T-helper 2 cell treated with Interferon-gamma antibody and Interleukin-4, amounts not matched to agents 5 μg/mL and 100 μg/mL, for 36 hours (primary cell): ENCODE results near the gene GK.
"Not testable (repeated sequence)": the region's sequence is repeated elsewhere in the genome, so short reads cannot be mapped to it uniquely, and the experiment has no call there.

Experiments used
- DNase-seq: peaks from one replicate; pipeline ENCODE4 v3.0.0; 2021; ENCODE audit warnings: low spot score
- H3K27ac Mint-ChIP-seq: one replicate; pipeline ENCODE4 v1.8.0; 2021; ENCODE audit warnings: mild to moderate bottlenecking, mixed read lengths
- H3K27me3 Mint-ChIP-seq: one replicate; pipeline ENCODE4 v1.8.0; 2021; ENCODE audit warnings: low read depth, mixed read lengths
- H3K36me3 Mint-ChIP-seq: one replicate; pipeline ENCODE4 v1.8.0; 2021; ENCODE audit warnings: low read depth, mixed read lengths
- H3K4me1 Mint-ChIP-seq: one replicate; pipeline ENCODE4 v1.8.0; 2021; ENCODE audit warnings: low read depth, mixed read lengths
- H3K4me3 Mint-ChIP-seq: one replicate; pipeline ENCODE4 v1.8.0; 2022; ENCODE audit warnings: mild to moderate bottlenecking, moderate library complexity, mixed read lengths
- H3K9me3 Mint-ChIP-seq: one replicate; pipeline ENCODE4 v1.8.0; 2021; ENCODE audit warnings: mixed read lengths

The GK gene

DNA sequence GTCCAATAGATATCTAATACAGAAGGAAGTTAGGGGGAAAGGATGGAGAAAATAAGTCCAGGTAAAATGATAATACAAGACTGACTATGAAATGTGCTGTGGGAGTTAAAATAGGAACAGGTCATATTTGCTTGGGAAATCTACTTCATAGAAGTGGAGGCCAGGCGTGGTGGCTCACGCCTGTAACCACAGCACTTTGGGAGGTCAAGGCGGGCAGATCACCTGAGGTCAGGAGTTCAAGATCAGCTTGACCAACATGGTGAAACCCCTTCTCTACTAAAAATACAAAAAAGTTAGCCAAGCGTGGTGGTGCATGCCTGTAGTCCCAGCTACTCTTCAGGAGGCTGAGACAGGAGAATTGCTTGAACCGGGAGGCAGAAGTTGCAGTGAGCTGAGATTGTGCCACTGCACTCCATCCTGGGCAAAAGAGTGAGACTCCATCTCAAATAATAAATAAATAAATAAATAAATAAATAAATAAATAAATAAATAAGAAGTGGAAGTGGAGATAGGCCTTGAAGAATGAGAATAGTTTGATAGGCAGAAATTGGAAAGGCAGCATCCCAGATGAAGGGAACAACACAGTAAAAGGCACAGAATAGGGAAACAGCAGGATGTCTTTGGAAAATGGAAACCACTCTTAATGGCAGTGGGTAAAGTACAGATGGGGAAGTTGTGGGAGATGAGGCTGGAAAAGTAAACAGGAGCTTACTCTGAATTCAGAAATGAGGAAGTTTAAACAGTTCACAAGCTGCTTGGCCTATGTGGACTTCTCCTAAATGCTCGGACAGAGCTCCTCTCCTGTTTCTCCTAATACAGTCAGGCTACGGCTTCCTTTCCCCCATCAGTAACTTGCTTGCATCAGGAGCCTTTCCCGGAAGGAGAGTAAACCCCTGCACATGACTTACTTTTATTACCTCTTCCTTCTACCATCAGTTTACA, 15.1 kb upstream of the GK start:
- no peaks in the 10 kb centered on the region for H3K36me3 Mint-ChIP-seq
- H3K9me3 Mint-ChIP-seq: no peaks in the 10 kb centered on the region
- H3K4me1 Mint-ChIP-seq: peaks cover 4% of the 10 kb centered on the region
- DNase-seq: no peak
- no peaks in the 10 kb centered on the region for H3K27me3 Mint-ChIP-seq
- H3K27ac Mint-ChIP-seq: no peak overlapping the region
- no peak overlapping the region for H3K4me3 Mint-ChIP-seq

DNA sequence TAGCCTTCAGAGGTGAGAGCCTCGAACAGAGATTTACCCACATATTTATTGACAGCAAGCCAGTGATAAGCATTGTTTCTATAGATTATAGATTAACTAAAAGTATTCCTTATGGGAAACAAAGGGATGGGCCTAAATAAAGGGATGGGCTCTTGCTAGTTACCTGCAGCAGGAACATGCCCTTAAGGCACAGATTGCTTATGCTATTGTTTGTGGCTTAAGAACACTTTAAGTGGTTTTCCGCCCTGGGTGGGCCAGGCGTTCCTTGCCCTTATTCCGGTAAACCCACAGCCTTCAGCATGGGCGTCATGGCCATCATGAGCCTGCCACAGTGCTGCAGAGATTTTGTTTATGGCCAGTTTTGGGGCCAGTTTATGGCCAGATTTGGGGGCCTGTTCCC, 13.5 kb upstream of the GK start:
- H3K27me3 Mint-ChIP-seq, DNase-seq, H3K9me3 Mint-ChIP-seq, H3K27ac Mint-ChIP-seq, H3K4me3 Mint-ChIP-seq, H3K4me1 Mint-ChIP-seq, H3K36me3 Mint-ChIP-seq: not testable (repeated sequence)

DNA sequence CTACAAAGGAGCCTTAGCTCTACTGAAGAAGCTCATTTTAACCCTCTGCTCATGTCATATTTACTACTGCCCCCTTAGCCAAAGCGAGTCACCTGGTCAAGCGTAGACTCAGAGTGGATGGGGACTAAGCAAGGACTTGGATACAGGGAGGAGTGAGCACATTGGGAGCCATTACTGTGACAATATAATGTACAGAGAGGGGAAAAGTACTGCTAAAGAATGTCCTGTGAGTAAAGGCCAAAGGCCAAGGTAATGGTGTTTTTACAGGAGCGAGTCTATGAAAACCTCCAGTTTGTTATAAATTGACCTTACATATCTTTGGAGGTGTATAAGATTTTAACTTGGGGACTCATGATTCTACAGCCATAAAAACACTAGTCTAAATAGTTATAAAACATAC, 10.6 kb upstream of the GK start:
- no peaks in the 10 kb centered on the region for H3K9me3 Mint-ChIP-seq
- DNase-seq: no peak
- H3K4me1 Mint-ChIP-seq: peaks cover 4% of the 10 kb centered on the region
- no peak overlapping the region for H3K4me3 Mint-ChIP-seq
- no peaks in the 10 kb centered on the region for H3K27me3 Mint-ChIP-seq
- no peak overlapping the region for H3K27ac Mint-ChIP-seq
- no peaks in the 10 kb centered on the region for H3K36me3 Mint-ChIP-seq

DNA sequence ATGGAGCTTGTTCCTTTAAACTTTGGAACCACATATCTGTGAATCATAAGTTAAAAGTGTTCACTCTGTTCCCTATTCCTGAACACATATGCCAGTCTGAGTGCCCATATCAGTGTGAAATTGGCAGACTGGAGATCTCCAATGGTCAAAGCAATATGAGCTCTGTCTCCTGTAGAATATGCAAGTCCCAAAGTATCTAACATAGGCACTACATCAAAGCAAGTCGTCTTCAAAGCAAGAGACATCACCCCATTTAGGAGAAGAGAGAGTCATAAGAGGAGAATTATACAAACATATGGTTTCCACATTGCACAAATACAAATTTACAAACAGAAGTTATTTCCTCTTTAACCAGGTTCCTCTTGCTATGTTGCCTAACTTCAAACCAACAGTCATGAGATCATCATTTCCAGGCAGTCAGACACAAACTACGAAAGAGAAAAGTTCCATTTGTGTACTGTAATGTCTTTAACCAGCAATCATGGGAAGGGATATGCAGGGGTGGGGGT, 9.9 kb upstream of the GK start:
- Mint-ChIP-seq H3K4me1 (peaks cover 4% of the 10 kb centered on the region), H3K27ac (no peak overlapping the region), H3K36me3 (no peaks in the 10 kb centered on the region), H3K4me3 (no peak overlapping the region), H3K27me3 (no peaks in the 10 kb centered on the region), H3K9me3 (no peaks in the 10 kb centered on the region)
- no peak for DNase-seq

DNA sequence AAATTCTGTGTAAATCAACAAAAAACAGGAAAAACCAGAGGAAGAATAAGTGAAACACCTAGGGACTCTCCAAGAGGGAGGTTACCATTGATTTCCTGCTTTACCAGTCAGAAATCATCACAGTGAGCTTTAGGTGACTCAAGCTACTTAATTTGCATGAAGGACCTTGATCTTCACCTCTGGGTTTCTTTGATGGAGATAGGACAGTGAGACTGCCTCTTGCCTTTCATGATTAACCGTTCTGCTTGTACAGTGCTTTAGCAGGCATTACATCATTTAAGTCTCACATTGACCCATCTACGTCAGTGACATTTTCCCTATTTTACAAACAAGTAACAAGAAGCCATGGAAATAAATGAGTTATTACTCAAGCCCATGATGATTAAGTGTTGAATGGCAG, 3.4 kb upstream of the GK start:
- Mint-ChIP-seq H3K27ac (peak overlapping the region; percentile 75), H3K4me3 (peak overlapping the region; percentile 34), H3K36me3 (peaks cover 2% of the 10 kb centered on the region), H3K9me3 (no peaks in the 10 kb centered on the region), H3K4me1 (peaks cover 22% of the 10 kb centered on the region), H3K27me3 (no peaks in the 10 kb centered on the region)
- DNase-seq: peak; percentile 41

DNA sequence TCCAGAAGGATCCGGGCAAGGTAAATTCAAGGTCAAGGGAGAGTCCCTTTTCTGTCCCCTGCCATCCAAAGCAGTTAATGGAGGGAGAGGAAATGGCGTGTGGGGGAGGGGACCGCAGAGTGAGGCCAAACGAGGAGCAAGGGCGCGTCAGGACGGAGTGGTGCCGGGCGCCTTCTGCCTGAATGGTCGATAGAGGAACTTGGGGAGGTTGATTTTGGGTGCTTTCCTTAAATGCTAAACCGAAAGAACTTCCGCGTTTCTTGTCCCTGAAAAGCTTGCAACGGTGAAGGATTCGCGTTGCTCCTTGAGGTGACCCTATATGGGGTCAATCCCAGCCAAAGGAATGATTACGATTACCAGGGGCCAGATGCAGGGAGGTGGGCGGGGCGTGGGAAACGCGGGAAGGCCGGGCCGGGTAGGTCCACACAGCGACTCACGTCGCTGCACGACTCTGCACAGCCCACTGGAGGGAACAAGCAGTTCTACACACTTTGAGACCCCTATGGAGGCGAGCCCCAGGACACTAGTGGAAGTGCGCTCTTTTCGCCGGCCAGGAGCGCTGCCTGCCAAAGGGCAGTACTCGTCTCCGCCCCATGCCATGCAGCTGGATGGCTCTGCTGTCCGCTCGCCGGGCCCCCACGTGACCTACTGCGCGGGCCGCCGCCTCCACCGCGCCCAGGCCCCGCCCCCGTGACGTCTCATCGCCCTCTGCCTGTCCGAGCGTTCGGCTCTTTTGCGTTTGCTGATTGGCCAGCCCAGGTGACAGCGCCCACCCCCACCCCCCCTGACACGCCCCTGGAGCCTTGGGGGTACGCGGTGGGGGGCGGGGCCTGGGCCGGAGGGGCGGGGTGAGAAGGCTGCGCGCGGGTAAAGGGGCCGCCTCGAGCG, 452 bp upstream of the GK start:
- peaks cover 43% of the 10 kb centered on the region for H3K4me1 Mint-ChIP-seq
- H3K9me3 Mint-ChIP-seq: no peaks in the 10 kb centered on the region
- H3K27me3 Mint-ChIP-seq: no peaks in the 10 kb centered on the region
- H3K4me3 Mint-ChIP-seq: peak overlapping the region; percentile 93
- peak; percentile 93 for DNase-seq
- peak overlapping the region; percentile 93 for H3K27ac Mint-ChIP-seq
- peaks cover 9% of the 10 kb centered on the region for H3K36me3 Mint-ChIP-seq

DNA sequence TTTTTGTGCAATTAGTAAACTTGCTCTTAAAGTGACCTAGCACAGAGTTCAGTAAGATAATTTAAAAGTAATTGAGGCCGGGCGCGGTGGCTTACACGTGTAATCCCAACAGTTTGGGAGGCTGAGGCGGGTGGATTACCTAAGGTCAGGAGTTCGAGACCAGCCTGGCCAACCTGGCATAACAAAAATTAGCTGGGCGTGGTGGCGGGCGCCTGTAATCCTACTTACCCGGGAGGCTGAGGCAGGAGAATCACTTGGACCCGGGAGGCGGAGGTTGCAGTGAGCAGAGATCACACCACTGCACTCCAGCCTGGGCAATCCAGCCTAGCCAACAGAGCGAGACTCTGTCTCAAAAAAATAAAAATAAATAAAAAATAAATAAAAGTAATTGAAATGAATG, 1.2 kb downstream of the GK start:
- H3K4me1 Mint-ChIP-seq: peaks cover 50% of the 10 kb centered on the region
- not testable (repeated sequence) for DNase-seq, H3K27me3 Mint-ChIP-seq, H3K9me3 Mint-ChIP-seq
- H3K36me3 Mint-ChIP-seq: peaks cover 12% of the 10 kb centered on the region
- H3K27ac Mint-ChIP-seq: peak overlapping the region; percentile 92
- peak overlapping the region; percentile 93 for H3K4me3 Mint-ChIP-seq

DNA sequence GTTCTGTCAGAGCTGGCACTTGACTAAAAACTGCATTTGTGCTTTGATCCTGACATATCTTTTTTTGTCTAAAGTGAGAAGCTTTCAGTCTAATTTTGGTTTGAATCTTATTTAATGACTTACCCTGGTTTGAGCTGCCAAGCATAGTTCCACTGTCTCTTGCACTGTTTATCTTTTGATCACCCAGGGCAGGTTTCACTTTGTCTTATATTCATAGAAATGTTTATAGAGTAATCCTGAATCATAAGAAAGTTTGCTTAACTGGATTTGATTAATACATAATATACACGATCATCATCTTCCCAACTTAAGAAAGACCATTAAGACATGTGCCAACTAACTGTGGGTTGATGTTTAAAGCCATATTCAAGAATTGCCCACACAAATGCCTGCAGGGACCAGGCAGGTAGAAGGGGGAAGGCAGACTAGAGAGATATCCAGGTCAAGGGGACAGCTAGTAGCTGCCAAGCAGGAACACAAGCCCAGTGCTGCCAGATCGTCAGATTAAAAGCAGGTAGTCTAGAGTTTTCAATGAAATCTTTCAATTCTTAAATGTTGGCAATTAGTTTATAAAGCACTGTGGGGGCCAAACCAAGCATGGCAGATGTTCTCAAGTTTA, 1.9 kb downstream of the GK start:
- H3K36me3 Mint-ChIP-seq: peaks cover 13% of the 10 kb centered on the region
- no peaks in the 10 kb centered on the region for H3K9me3 Mint-ChIP-seq
- no peaks in the 10 kb centered on the region for H3K27me3 Mint-ChIP-seq
- H3K4me3 Mint-ChIP-seq: peak overlapping the region; percentile 93
- DNase-seq: no peak
- peaks cover 44% of the 10 kb centered on the region for H3K4me1 Mint-ChIP-seq
- peak overlapping the region; percentile 79 for H3K27ac Mint-ChIP-seq

DNA sequence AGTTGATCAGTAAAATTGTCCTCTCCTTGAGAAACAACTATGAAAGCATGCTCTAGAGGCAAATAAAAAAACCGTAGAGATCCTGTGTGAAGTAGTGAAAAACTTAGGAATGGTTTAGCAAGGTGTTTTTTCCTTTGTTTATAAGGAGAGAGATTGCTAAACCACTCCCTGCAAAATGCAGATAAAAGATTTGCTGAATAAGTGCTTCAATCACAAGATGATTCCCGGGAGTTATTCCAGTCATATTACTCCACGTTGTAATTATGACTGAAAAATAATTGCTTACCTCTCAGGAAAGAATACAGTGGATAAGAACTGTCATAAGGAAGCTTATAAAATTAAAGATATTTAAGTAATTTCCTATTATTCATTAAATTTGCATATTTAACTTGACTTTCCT, 2.8 kb downstream of the GK start:
- H3K27ac Mint-ChIP-seq: peak overlapping the region; percentile 14
- H3K4me3 Mint-ChIP-seq: peak overlapping the region; percentile 93
- no peaks in the 10 kb centered on the region for H3K27me3 Mint-ChIP-seq
- H3K4me1 Mint-ChIP-seq: peaks cover 42% of the 10 kb centered on the region
- H3K36me3 Mint-ChIP-seq: peaks cover 13% of the 10 kb centered on the region
- H3K9me3 Mint-ChIP-seq: no peaks in the 10 kb centered on the region
- no peak for DNase-seq

DNA sequence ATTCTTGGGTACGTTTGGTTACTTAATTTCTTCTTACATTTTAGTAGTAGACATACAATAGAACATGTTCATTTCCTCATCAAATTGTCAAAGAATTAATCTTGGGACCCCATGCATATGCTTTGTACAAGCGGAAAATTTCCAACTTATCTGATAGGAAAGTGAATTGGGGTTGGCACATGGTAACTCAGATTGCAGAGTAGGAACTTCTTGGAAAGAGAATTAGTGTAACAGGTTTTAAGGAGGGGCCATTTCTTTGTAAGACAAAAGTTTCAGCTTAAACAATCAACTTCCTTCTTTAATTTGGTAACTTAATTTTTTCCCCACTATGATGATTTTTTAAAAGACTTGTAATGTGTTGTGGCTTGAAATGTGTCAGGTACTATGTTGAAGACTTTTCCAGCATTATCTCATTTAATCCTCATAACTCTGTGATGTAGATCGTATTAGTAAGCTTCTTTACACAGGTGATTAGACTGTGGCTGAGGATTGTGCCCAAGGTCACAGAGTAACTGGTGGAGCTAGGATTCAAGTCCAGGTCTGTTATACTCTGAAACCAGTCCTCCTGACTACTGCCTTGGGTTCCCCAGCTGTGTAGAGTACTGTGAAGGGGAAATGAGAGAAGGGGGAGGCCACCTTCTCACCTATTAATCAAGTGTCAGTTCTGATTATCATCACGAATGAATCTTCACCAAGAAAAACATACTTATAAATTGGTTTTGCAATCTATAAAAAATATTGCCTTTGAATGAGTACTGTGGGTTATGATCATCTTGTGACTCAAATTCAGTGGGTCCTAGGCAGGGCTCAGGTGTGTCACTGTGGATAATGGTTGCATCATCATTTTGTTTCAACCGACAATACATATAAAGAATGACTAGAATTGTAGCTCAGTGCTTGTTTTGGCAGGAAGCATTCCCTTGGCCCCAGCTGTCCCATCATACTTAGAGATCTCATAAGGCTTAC, 4.3 kb downstream of the GK start:
- no peak for DNase-seq
- H3K27ac Mint-ChIP-seq: peak overlapping the region; percentile 90
- no peaks in the 10 kb centered on the region for H3K27me3 Mint-ChIP-seq
- no peaks in the 10 kb centered on the region for H3K9me3 Mint-ChIP-seq
- H3K4me3 Mint-ChIP-seq: peak overlapping the region; percentile 58
- H3K36me3 Mint-ChIP-seq: peaks cover 17% of the 10 kb centered on the region
- peaks cover 39% of the 10 kb centered on the region for H3K4me1 Mint-ChIP-seq

DNA sequence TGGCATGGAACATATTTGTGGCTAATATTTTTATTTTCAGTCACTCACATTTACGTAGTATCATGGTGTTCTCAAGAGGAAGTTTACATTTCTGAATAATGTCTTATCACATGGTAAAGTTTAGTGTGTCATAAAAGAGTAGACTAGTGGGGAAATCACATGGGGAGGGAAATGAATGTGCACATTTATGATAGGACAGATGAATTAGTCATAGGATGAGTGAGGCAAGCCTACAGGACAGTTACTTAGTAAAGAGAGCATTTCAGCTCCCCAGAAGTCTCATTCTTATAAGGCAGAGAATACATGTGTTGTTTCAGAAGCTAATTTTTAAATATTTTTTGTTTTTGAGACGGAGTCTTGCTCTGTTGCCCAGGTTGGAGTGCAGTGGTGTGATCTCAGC, 6.2 kb downstream of the GK start:
- peak overlapping the region; percentile 75 for H3K27ac Mint-ChIP-seq
- peaks cover 40% of the 10 kb centered on the region for H3K4me1 Mint-ChIP-seq
- H3K27me3 Mint-ChIP-seq: no peaks in the 10 kb centered on the region
- no peaks in the 10 kb centered on the region for H3K9me3 Mint-ChIP-seq
- peak overlapping the region; percentile 7 for H3K4me3 Mint-ChIP-seq
- no peak for DNase-seq
- peaks cover 17% of the 10 kb centered on the region for H3K36me3 Mint-ChIP-seq

DNA sequence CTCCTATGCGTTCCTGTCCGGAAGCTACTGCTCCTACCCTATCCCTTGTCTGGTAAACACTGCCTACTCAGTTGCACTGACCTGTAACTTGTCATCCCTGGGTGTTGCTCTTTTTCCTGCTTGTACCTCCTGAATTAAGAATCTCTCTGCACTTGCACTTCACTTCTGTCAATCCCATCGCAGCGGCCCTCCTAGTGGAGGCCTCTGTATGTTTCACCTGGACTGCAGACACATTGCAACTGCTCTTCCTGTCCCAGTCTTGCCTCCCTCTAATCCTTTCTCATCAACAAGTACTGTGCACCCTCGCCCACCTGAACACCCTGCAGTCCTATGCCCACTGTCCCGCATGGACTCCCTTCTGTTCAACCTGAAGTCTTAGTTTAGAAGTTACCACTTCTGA, 8.0 kb downstream of the GK start:
- Mint-ChIP-seq H3K27ac (peak overlapping the region; percentile 49), H3K36me3 (peaks cover 13% of the 10 kb centered on the region), H3K4me3 (no peak overlapping the region), H3K9me3 (no peaks in the 10 kb centered on the region), H3K4me1 (peaks cover 28% of the 10 kb centered on the region), H3K27me3 (no peaks in the 10 kb centered on the region)
- DNase-seq: no peak

DNA sequence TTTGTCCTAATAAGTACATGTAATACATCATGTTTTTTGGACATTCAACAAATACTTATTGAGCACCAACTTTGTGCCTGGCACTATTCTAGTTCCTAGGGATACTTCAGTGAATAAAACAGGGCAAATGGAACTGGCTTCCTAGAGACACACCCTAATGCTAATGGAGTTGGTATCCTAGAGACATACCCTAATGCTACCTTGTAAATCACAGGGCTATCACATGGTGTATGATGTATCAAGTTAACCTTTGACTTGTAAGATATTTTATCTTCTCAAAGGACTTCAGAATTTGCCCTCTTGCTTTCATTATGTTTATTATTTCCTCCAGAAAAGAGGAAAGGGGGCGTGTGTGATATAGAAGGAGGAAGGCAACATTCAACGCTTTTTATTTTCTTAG, 10.1 kb downstream of the GK start:
- Mint-ChIP-seq H3K4me3 (no peak overlapping the region), H3K27me3 (no peaks in the 10 kb centered on the region), H3K36me3 (peaks cover 15% of the 10 kb centered on the region), H3K27ac (no peak overlapping the region), H3K9me3 (no peaks in the 10 kb centered on the region), H3K4me1 (peaks cover 19% of the 10 kb centered on the region)
- no peak for DNase-seq
